IMR-90 (cell line): ENCODE results near the gene CDIP1. TPM values are rescaled to one million over a fixed set of nuclear protein-coding genes. Genes with fewer than 3 reads are reported as not detected.

Experiments
- ATAC-seq: fragments of 200-7000 bp; cut with Tn5 transposase; 2 replicates; pipeline ENCODE4 v1.9.1; 2020; ENCODE audit warnings: low read depth, mild to moderate bottlenecking, moderate library complexity
- BruUV-seq: library from RNA; stranded (reverse); fragments of 400-500 nt; replicated peaks from 2 replicates; lab custom pipeline; 2021; lab: Mats Ljungman, UMichigan
- CTCF ChIA-PET: fragments of 300-600 bp; formaldehyde crosslinking; extraction: SDS; loops from one replicate; lab custom pipeline; 2021; ENCODE audit warnings: antibody characterized with exemption; lab: Yijun Ruan, JAX
- POLR2A ChIA-PET: fragments of 300-600 bp; sonication (Branson Sonifier 250); formaldehyde crosslinking; loops from one replicate; lab custom pipeline; 2022; ENCODE audit warnings: antibody characterized with exemption; ENCODE audit not compliant: unreplicated experiment; lab: Charles Lee
- DNase-seq: peaks from one replicate; pipeline ENCODE4 v3.0.0; 2013
- H2AFZ ChIP-seq: replicated peaks from 2 replicates; pipeline ENCODE3; 2013; ENCODE audit warnings: low read length, mild to moderate bottlenecking; ENCODE audit not compliant: poor library complexity
- H2AK5ac ChIP-seq: 2 replicates; pipeline ENCODE4 v1.6.1; 2013; ENCODE audit warnings: low read depth, low read length, inconsistent platforms
- H2AK9ac ChIP-seq: replicated peaks from 2 replicates; pipeline ENCODE3; 2013; ENCODE audit warnings: mild to moderate bottlenecking, low read depth, low read length, moderate library complexity; ENCODE audit not compliant: poor library complexity
- H2BK120ac ChIP-seq: 2 replicates; pipeline ENCODE4 v1.6.1; 2013; ENCODE audit warnings: low read depth, low read length, inconsistent platforms
- H2BK15ac ChIP-seq: 3 replicates; pipeline ENCODE4 v1.6.1; 2013; ENCODE audit warnings: low read depth, low read length, inconsistent platforms
- H2BK20ac ChIP-seq: 2 replicates; pipeline ENCODE4 v1.6.1; 2013; ENCODE audit warnings: low read depth, mild to moderate bottlenecking, inconsistent platforms, low read length, moderate library complexity
- H2BK5ac ChIP-seq: 2 replicates; pipeline ENCODE4 v1.6.1; 2013; ENCODE audit warnings: mild to moderate bottlenecking, low read depth, low read length, inconsistent platforms; ENCODE audit not compliant: poor library complexity, severe bottlenecking
- H3K14ac ChIP-seq: replicated peaks from 2 replicates; pipeline ENCODE4 v1.6.1; 2013; ENCODE audit warnings: low read depth, low read length, inconsistent platforms
- H3K18ac ChIP-seq: 2 replicates; pipeline ENCODE4 v1.6.1; 2013; ENCODE audit warnings: low read depth, low read length, control low read depth
- H3K23ac ChIP-seq: 2 replicates; pipeline ENCODE4 v1.6.1; 2013; ENCODE audit warnings: low read depth, low read length, inconsistent platforms
- H3K27ac ChIP-seq: 2 replicates; pipeline ENCODE4 v1.5.1; 2013; ENCODE audit warnings: mild to moderate bottlenecking, control low read depth, low read length; ENCODE audit not compliant: insufficient read depth
- H3K27me3 ChIP-seq: 2 replicates; pipeline ENCODE4 v1.6.1; 2013; ENCODE audit warnings: low read length; ENCODE audit not compliant: control insufficient read depth, insufficient read depth
- H3K36me3 ChIP-seq: 2 replicates; pipeline ENCODE4 v1.6.1; 2013; ENCODE audit warnings: low read length, mixed read lengths; ENCODE audit not compliant: control insufficient read depth, insufficient read depth
- H3K4ac ChIP-seq: 2 replicates; pipeline ENCODE4 v1.6.1; 2013; ENCODE audit warnings: low read depth, low read length, inconsistent platforms
- H3K4me1 ChIP-seq: 2 replicates; pipeline ENCODE4 v1.6.1; 2013; ENCODE audit warnings: low read length, mixed read lengths; ENCODE audit not compliant: control insufficient read depth, insufficient read depth
- H3K4me2 ChIP-seq: 2 replicates; pipeline ENCODE4 v1.6.1; 2013; ENCODE audit warnings: low read depth, mild to moderate bottlenecking, control low read depth, low read length, moderate library complexity
- H3K4me3 ChIP-seq: 2 replicates; pipeline ENCODE4 v1.5.1; 2013; ENCODE audit warnings: low read depth, mild to moderate bottlenecking, control low read depth, low read length, moderate library complexity; ENCODE audit not compliant: insufficient read depth
- H3K56ac ChIP-seq: 2 replicates; pipeline ENCODE4 v1.6.1; 2013; ENCODE audit warnings: low read length, inconsistent platforms; ENCODE audit not compliant: insufficient read depth; ENCODE audit errors: extremely low read depth
- H3K79me1 ChIP-seq, 2 experiments: 2 replicates each; pipeline ENCODE4 v1.6.1; 2013; ENCODE audit warnings: low read length in 2 of 2, inconsistent platforms in 1 of 2, low read depth in 1 of 2
- H3K9ac ChIP-seq: 2 replicates; pipeline ENCODE4 v1.6.1; 2013; ENCODE audit warnings: low read depth, low read length, control low read depth
- H3K9me1 ChIP-seq: 2 replicates; pipeline ENCODE4 v1.6.1; 2013; ENCODE audit warnings: low read length, inconsistent platforms; ENCODE audit not compliant: insufficient read depth
- H3K9me3 ChIP-seq: 2 replicates; pipeline ENCODE4 v1.6.1; 2013; ENCODE audit warnings: low read length; ENCODE audit not compliant: control insufficient read depth, insufficient read depth
- H4K20me1 ChIP-seq: 2 replicates; pipeline ENCODE4 v1.6.1; 2013; ENCODE audit warnings: low read length, inconsistent platforms; ENCODE audit not compliant: insufficient read depth
- H4K5ac ChIP-seq: 2 replicates; pipeline ENCODE4 v1.6.1; 2013; ENCODE audit warnings: mild to moderate bottlenecking, low read depth, low read length, control low read depth
- H4K8ac ChIP-seq, 2 experiments: 2 replicates each; pipeline ENCODE4 v1.6.1; 2013; ENCODE audit warnings: low read depth in 2 of 2, low read length in 2 of 2, control low read depth in 1 of 2, inconsistent platforms in 1 of 2
- H4K91ac ChIP-seq: 2 replicates; pipeline ENCODE4 v1.6.1; 2013; ENCODE audit warnings: low read depth, low read length, inconsistent platforms; ENCODE audit not compliant: insufficient read depth
- MAZ ChIP-seq: IDR thresholded peaks from 2 replicates; pipeline ENCODE4 v1.6.1; 2012; ENCODE audit warnings: low read depth, mild to moderate bottlenecking, low read length, improper control_type of control experiment, moderate library complexity, borderline replicate concordance
- USF2 ChIP-seq: fragments of 150-350 bp; IDR thresholded peaks from 2 replicates; pipeline ENCODE4 v1.6.1; 2017; ENCODE audit warnings: mild to moderate bottlenecking, antibody characterized with exemption, low read length, low read depth
- WGBS, 2 experiments: methylation state at CpG; one replicate each; pipeline versions ENCODE4 v1.1.5 to v1.1.7; 2013; ENCODE audit warnings: missing lambda C conversion rate in 2 of 2; ENCODE audit not compliant: insufficient read length in 1 of 2; ENCODE audit errors: extremely low coverage in 2 of 2; 5-methylcytosine and 5-hydroxymethylcytosine counted together
- dilution Hi-C: fragments of 300-500 bp; cut with HindIII; formaldehyde crosslinking; loops from one replicate; pipeline ENCODE4 v1.14.3; 2018; ENCODE audit warnings: low sequenced_read_pairs; ENCODE audit not compliant: unreplicated experiment
- in situ Hi-C: fragments of 300-500 bp; cut with MboI; formaldehyde crosslinking; loops from 3 replicates; pipeline ENCODE4 v1.14.3; 2019; ENCODE audit warnings: low sequenced_read_pairs, inconsistent platforms, mixed read lengths
- intact Hi-C: fragments of 100-400 bp; cut with micrococcal nuclease; formaldehyde crosslinking; loops from 2 replicates; pipeline ENCODE4 v1.10.0; 2022
- polyA plus RNA-seq, 3 experiments: library from polyadenylated mRNA; depleted of rRNA; stranded (reverse); fragments of >200 nt; gene quantifications; 2 replicates each; pipeline ENCODE4 v1.2.3, GENCODE V29; 2012; ENCODE audit warnings: low replicate concordance in 1 of 3
- total RNA-seq: library from RNA; depleted of rRNA; stranded (reverse); fragments of >200 nt; gene quantifications from 2 replicates; pipeline ENCODE4 v1.2.3, GENCODE V29; 2012

The CDIP1 gene
- total and polyA plus RNA-seq, 2 of the 4 experiments (the other 2 are of a cell fraction): 4.8 to 14.6 TPM

- Histone ChIP-seq H3K4me1 (peaks cover 10% of the 10 kb centered on the region), H3K9me1 (peaks cover 29% of the 10 kb centered on the region), H3K9ac (no peak overlapping the region), H2AK9ac (no peak overlapping the region), H3K27me3 (no peaks in the 10 kb centered on the region), H3K36me3 (no peaks in the 10 kb centered on the region; the same call in 1 of the 2 replicates), H3K4me2 (0 out of 2 replicates have a peak overlapping the region, but pooled peaks have one; percentile 2), H4K91ac (no peak overlapping the region), H2BK15ac (no peak overlapping the region), H4K8ac (no peak overlapping the region), H4K5ac (no peak overlapping the region), H3K27ac (no peak overlapping the region), H2AK5ac (peak overlapping the region; percentile 1; the same call in 1 of the 2 replicates), H4K20me1 (peaks cover 18% of the 10 kb centered on the region), H3K23ac (no peak overlapping the region), H3K56ac (no peak overlapping the region), H3K4me3 (no peak overlapping the region), H3K4ac (no peak overlapping the region), H3K79me1 (peaks cover 0 to 61% of the 10 kb centered on the region in 2 experiments; a peak in 3 of 4 replicates), H2AFZ (peak overlapping the region; percentile 60), H3K18ac (no peak overlapping the region), H2BK120ac (no peak overlapping the region), H2BK5ac (no peak overlapping the region), H2BK20ac (no peak overlapping the region), H3K14ac (peak overlapping the region; percentile 32), H3K9me3 (no peaks in the 10 kb centered on the region)
- TF ChIP-seq MAZ (no peak), USF2 (peak; percentile 68)
- intact Hi-C loops (no loop called here), dilution Hi-C loops (no loop called here), in situ Hi-C loops (no loop called here)
- ATAC-seq (peak; percentile 82), DNase-seq (peak; percentile 82)
- BruUV-seq: no TSS peak
- ChIA-PET POLR2A (no interaction called here), CTCF (no interaction called here)
- 80% methylated on average over 4 of the region's 16 CpGs; no CpG with 5 or more reads in 1 of the 2 experiments for WGBS, 2 experiments
These were observed 9.2 kb downstream of the CDIP1 start for GRCh38 chr16:4529085-4530060.
